Sigmoid colon (tissue), 7 donors: Measurements from ENCODE around the gene PRCD. TPM values are rescaled to one million over a fixed set of nuclear protein-coding genes. Genes with fewer than 3 reads are reported as not detected.

Experiments used
- DNase-seq: peaks from one replicate; pipeline ENCODE4 v3.0.0-alpha.2; 2019
- H3K27ac ChIP-seq, 4 donors: fragments of 200-600 bp; sonication (generic); one replicate each; pipeline ENCODE4 v1.5.1; 2016 to 2019; ENCODE audit warnings: mild to moderate bottlenecking in 1 of 4
- H3K27me3 ChIP-seq, 3 donors: fragments of 200-600 bp; sonication (generic); one replicate each; pipeline ENCODE4 v1.5.1; 2019; ENCODE audit warnings: mild to moderate bottlenecking in 1 of 3
- H3K36me3 ChIP-seq, 4 donors: fragments of 200-600 bp; sonication (generic); one replicate each; pipeline ENCODE4 v1.5.1; 2016 to 2019
- H3K4me1 ChIP-seq, 4 donors: fragments of 200-600 bp; sonication (generic); one replicate each; pipeline ENCODE4 v1.5.1; 2017 to 2019
- H3K4me3 ChIP-seq, 4 donors: fragments of 200-600 bp; sonication (generic); one replicate each; pipeline ENCODE4 v1.5.1; 2017 to 2019; ENCODE audit warnings: mild to moderate bottlenecking in 2 of 4, moderate library complexity in 1 of 4
- H3K9me3 ChIP-seq, 4 donors: fragments of 200-600 bp in 3 of 4; sonication (generic) in 3 of 4; one replicate each; pipeline versions ENCODE4 v1.5.1 to v1.6.1; 2013 to 2019
- CTCF ChIP-seq, 4 experiments: fragments of 450-650 bp in 3 of 4; fragments of 200-600 bp in 1 of 4; IDR thresholded peaks; one replicate each; pipeline ENCODE4 v1.5.1; 2016 to 2019; ENCODE audit warnings: antibody characterized with exemption in 4 of 4, mild to moderate bottlenecking in 3 of 4, moderate library complexity in 2 of 4
- EP300 ChIP-seq, 4 donors: sonication (generic); formaldehyde crosslinking; IDR thresholded peaks; one replicate each; pipeline ENCODE4 v1.6.1; 2017; ENCODE audit warnings: antibody characterized with exemption in 4 of 4
- POLR2A ChIP-seq, 2 donors: fragments of 450-650 bp; IDR thresholded peaks; one replicate each; pipeline ENCODE4 v1.6.1; 2016; ENCODE audit warnings: antibody characterized with exemption in 2 of 2, mild to moderate bottlenecking in 2 of 2, moderate library complexity in 2 of 2
- POLR2AphosphoS5 ChIP-seq, 4 donors: sonication (generic); formaldehyde crosslinking; IDR thresholded peaks; one replicate each; pipeline ENCODE4 v1.6.1; 2017; ENCODE audit warnings: antibody characterized with exemption in 4 of 4
- WGBS, 2 donors: extraction: QIAGEN DNeasy Blood & Tissue Kit; methylation state at CpG; one replicate each; pipeline ENCODE4 v1.1.7; 2013; 5-methylcytosine and 5-hydroxymethylcytosine counted together
- intact Hi-C: fragments of 100-400 bp; cut with DNase I; formaldehyde crosslinking; loops from one replicate; pipeline ENCODE4 v1.15.1; 2023
- polyA plus RNA-seq, 3 donors: library from polyadenylated mRNA; stranded (reverse); fragments of 200-250 nt; gene quantifications; one replicate each; pipeline ENCODE4 v1.2.3, GENCODE V29; 2013
- total RNA-seq, 4 donors: library from RNA; depleted of rRNA; stranded (reverse); fragments of >200 nt; gene quantifications; one replicate each; pipeline ENCODE4 v1.1.0, GENCODE V29; 2016
- donor health status: healthy with polysubstance abuse.
- donor health status: Bipolar disorder and iron deficiency.
- donor health status: healthy.

PRCD gene
- total and polyA plus RNA-seq, 7 donors = 1.1 to 7.1 (median 5.3) TPM; not detected in 1

GRCh38 chr17:76544546-76545365, 4.9 kb downstream of the PRCD start:
- H3K4me3 ChIP-seq = no peak overlapping the region
- H3K4me1 ChIP-seq = peaks cover 0 to 46% (median 24%) of the 10 kb centered on the region in 4 donors
- H3K27me3 ChIP-seq = peaks cover 0 to 24% (median 21%) of the 10 kb centered on the region in 3 donors
- H3K36me3 ChIP-seq = no peaks in the 10 kb centered on the region
- TF ChIP-seq EP300 (IDR thresholded peaks at IDR 0.05) = no peak
- peak in 1 of 4 donors; percentile 19 for TF ChIP-seq POLR2AphosphoS5 (IDR thresholded peaks at IDR 0.05)
- intact Hi-C loops = no loop called here
- WGBS, 2 donors = 46 to 73% methylated on average over 24 of the region's 24 CpGs
- H3K9me3 ChIP-seq = no peaks in the 10 kb centered on the region
- peak overlapping the region in 2 of 4 donors; percentile 2 to 17 for H3K27ac ChIP-seq
- no peak for DNase-seq

DNA sequence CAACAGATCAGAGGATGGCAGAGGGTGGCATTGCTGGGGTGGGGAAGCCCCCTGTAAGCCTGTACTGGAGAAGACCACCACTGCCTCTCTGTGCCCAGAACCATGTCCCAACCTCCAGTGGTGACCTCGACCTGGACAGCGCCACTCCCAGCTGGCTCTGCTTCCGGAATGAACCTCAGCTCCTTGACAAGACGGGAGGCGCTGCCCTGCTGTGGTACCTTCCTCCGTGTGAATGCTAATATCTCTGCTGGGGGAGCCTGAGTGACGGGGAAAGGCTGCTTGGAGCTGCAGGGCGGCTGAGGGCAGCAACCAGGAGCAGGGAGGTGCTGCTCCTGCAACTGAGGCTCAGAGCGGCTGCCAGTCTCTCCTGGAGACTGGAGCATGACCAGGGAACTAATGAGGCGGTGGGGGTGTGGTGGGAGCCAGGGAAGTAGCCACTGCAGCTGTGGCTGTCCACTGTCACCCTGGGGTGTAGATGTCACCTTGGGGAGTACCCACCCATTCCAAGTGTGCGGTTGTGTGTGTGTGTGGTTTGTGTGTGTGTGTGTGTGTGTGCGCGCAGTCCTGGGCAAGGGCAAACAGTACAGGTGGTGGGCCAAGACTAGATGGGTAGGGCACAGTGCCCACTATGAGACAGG, 6.2 kb downstream of the PRCD start:
- TF ChIP-seq CTCF (IDR thresholded peaks at IDR 0.05) (no peak), EP300 (IDR thresholded peaks at IDR 0.05) (no peak), POLR2A (IDR thresholded peaks at IDR 0.05) (no peak), POLR2AphosphoS5 (IDR thresholded peaks at IDR 0.05) (no peak)
- 77 to 83% methylated on average over 13 of the region's 13 CpGs for WGBS, 2 donors
- Histone ChIP-seq H3K36me3 (no peaks in the 10 kb centered on the region), H3K27me3 (peaks cover 0 to 24% (median 21%) of the 10 kb centered on the region in 3 donors), H3K9me3 (no peaks in the 10 kb centered on the region), H3K4me3 (no peak overlapping the region), H3K4me1 (peaks cover 0 to 34% (median 16%) of the 10 kb centered on the region in 4 donors), H3K27ac (no peak overlapping the region)
- no peak for DNase-seq
- intact Hi-C loops = no loop called here

DNA sequence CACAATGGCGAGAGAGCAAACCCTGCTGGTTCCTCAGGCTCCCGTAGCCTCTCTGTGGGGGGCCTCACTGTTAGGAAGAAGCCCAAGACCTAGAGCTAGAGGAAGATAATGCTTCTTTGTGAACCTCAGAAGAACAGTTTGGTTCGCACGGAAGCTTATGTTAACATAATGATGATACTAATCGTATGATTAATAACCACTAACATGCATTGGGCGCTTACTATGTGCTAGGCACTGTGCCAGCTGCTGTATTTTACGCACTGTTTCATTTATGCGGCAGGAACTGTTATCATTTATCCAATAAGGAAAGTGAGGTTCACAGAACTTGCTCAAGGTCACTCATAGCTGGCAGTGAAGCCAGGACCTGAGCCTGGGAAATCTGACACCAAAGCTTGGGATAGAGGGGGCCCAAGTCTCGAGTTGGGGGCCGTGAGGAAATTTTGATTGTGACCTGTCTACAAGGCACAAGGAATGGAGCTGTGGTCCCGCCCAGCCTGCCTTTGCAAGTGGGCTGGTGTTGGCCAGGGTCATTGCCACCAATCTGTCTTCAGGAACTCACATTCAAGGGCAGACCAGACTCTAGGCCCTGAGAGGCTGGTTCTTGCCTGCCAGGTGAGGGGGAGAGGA, 6.8 kb downstream of the PRCD start:
- WGBS, 2 donors = 65% methylated on average over 11 of the region's 11 CpGs
- peaks cover 0 to 29% (median 11%) of the 10 kb centered on the region in 4 donors for H3K4me1 ChIP-seq

DNA sequence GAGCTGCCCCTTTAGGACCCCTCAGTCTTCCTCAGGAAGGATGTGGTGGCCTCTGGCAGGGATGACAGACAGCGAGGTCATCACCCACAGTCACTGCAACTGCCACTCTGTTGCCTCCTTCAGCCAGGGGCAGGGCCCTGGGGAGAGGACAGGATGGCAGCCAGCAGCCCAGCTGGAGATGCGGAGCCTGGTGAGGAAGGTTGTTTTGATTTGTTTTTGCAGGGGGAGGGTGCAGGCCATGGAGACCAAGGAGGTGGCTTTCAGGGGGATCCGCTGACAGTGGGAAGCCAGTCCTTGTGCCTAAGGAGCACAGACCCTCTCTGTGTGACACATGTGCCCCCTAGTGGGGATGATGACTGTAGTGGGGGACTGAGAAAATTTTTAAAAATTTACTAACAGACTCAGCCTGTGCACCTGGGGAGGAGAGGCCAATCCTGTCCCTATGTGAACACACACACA, 7.4 kb downstream of the PRCD start:
- TF ChIP-seq CTCF (IDR thresholded peaks at IDR 0.05) = peak; percentile 37 to 67 (median 58)
- no peak for TF ChIP-seq POLR2A (IDR thresholded peaks at IDR 0.05)
- H3K9me3 ChIP-seq = no peaks in the 10 kb centered on the region
- peaks cover 0 to 23% (median 19%) of the 10 kb centered on the region in 3 donors for H3K27me3 ChIP-seq
- no peaks in the 10 kb centered on the region for H3K36me3 ChIP-seq
- DNase-seq = no peak
- intact Hi-C loops = loop anchor here (1.0 kb wide), 1 partner anchor 24 kb away; no protein-coding TSS in a partner anchor
- H3K4me3 ChIP-seq = no peak overlapping the region
- H3K4me1 ChIP-seq = peaks cover 0 to 29% (median 11%) of the 10 kb centered on the region in 4 donors
- 39 to 56% methylated on average over 3 of the region's 3 CpGs for WGBS, 2 donors
- H3K27ac ChIP-seq = no peak overlapping the region

More for the DNA sequence above, 6.8 kb downstream of the PRCD start:
- Histone ChIP-seq H3K27ac (no peak overlapping the region), H3K27me3 (peaks cover 0 to 24% (median 21%) of the 10 kb centered on the region in 3 donors), H3K36me3 (no peaks in the 10 kb centered on the region), H3K4me3 (no peak overlapping the region), H3K9me3 (no peaks in the 10 kb centered on the region)
- no peak for DNase-seq
- TF ChIP-seq EP300 (IDR thresholded peaks at IDR 0.05) (no peak), POLR2AphosphoS5 (IDR thresholded peaks at IDR 0.05) (no peak), POLR2A (IDR thresholded peaks at IDR 0.05) (no peak), CTCF (IDR thresholded peaks at IDR 0.05) (no peak)
- intact Hi-C loops = loop anchor here (1.0 kb wide), 1 partner anchor 23 kb away; no protein-coding TSS in a partner anchor
